ENCODE results near the gene FTL. TPM values are rescaled to one million over a fixed set of nuclear protein-coding genes. Genes with fewer than 3 reads are reported as not detected.

FTL gene
- total RNA-seq, 1 donor from 2014 or later, result 908 TPM

- Mint-ChIP-seq H3K27ac (ENCODE audit: unreplicated experiment) (peak overlapping the region; percentile 98), H3K4me3 (peak overlapping the region; percentile 99), H3K36me3 (ENCODE audit: low read depth) (peaks cover 20% of the 10 kb centered on the region), H3K4me1 (peaks cover 58% of the 10 kb centered on the region), H3K27me3 (ENCODE audit: low read depth) (peaks cover 21% of the 10 kb centered on the region), H3K9me3 (no peaks in the 10 kb centered on the region)
- peak; percentile 13 for DNase-seq (ENCODE audit: low read depth, low spot score)
- no peak for TF ChIP-seq CTCF (conservative IDR thresholded peaks at IDR 0.05)
These were observed 687 bp upstream of the FTL start for GRCh38 chr19:48964205-48965039.

GRCh38 chr19:48965806-48966540 lies 864 bp downstream of the FTL start:
- peak overlapping the region; percentile 99 for H3K27ac Mint-ChIP-seq (ENCODE audit: unreplicated experiment)
- TF ChIP-seq CTCF (conservative IDR thresholded peaks at IDR 0.05), result no peak

GRCh38 chr19:48966541-48967345 lies 1.6 kb downstream of the FTL start:
- Mint-ChIP-seq H3K4me1 (peaks cover 57% of the 10 kb centered on the region), H3K27me3 (ENCODE audit: low read depth) (peaks cover 21% of the 10 kb centered on the region), H3K27ac (ENCODE audit: unreplicated experiment) (peak overlapping the region; percentile 99), H3K9me3 (no peaks in the 10 kb centered on the region), H3K4me3 (peak overlapping the region; percentile 99), H3K36me3 (ENCODE audit: low read depth) (peaks cover 18% of the 10 kb centered on the region)
- TF ChIP-seq CTCF (conservative IDR thresholded peaks at IDR 0.05), result no peak
- DNase-seq (ENCODE audit: low read depth, low spot score), result no peak

More at GRCh38 chr19:48965806-48966540, 864 bp downstream of the FTL start:
- peak; percentile 81 for DNase-seq (ENCODE audit: low read depth, low spot score)
- H3K27me3 Mint-ChIP-seq (ENCODE audit: low read depth), result peaks cover 21% of the 10 kb centered on the region
- H3K9me3 Mint-ChIP-seq, result no peaks in the 10 kb centered on the region
- peaks cover 23% of the 10 kb centered on the region for H3K36me3 Mint-ChIP-seq (ENCODE audit: low read depth)
- peak overlapping the region; percentile 99 for H3K4me3 Mint-ChIP-seq
- H3K4me1 Mint-ChIP-seq, result peaks cover 60% of the 10 kb centered on the region

GRCh38 chr19:48967346-48968178 lies 2.5 kb downstream of the FTL start:
- no peaks in the 10 kb centered on the region for H3K9me3 Mint-ChIP-seq
- peaks cover 21% of the 10 kb centered on the region for H3K27me3 Mint-ChIP-seq (ENCODE audit: low read depth)
- H3K4me1 Mint-ChIP-seq, result peaks cover 50% of the 10 kb centered on the region
- peak overlapping the region; percentile 84 for H3K27ac Mint-ChIP-seq (ENCODE audit: unreplicated experiment)
- no peak for TF ChIP-seq CTCF (conservative IDR thresholded peaks at IDR 0.05)
- peaks cover 18% of the 10 kb centered on the region for H3K36me3 Mint-ChIP-seq (ENCODE audit: low read depth)
- H3K4me3 Mint-ChIP-seq, result peak overlapping the region; percentile 99
- no peak for DNase-seq (ENCODE audit: low read depth, low spot score)
